GM12878 (cell line): ENCODE data around the gene ROCK1.

Source experiments
- REST ChIP-seq: IDR thresholded peaks from 2 replicates; pipeline ENCODE4 v1.6.1; 2012; ENCODE audit warnings: mild to moderate bottlenecking, low read depth, low read length
- SRF ChIP-seq, 2 experiments: IDR thresholded peaks; 2 replicates each; pipeline ENCODE4 v1.6.1; 2011; ENCODE audit warnings: low read depth in 2 of 2, low read length in 2 of 2, mild to moderate bottlenecking in 1 of 2, moderate library complexity in 1 of 2

GRCh38 chr18:21146016-21146415 lies 34.4 kb upstream of the ROCK1 start:
- TF ChIP-seq SRF (IDR thresholded peaks at IDR 0.05; ENCODE audit: low read depth in 2 of 2, low read length in 2 of 2) (no peak), REST (no peak)
